ENCODE measurements around the gene NDUFA7.

DNA sequence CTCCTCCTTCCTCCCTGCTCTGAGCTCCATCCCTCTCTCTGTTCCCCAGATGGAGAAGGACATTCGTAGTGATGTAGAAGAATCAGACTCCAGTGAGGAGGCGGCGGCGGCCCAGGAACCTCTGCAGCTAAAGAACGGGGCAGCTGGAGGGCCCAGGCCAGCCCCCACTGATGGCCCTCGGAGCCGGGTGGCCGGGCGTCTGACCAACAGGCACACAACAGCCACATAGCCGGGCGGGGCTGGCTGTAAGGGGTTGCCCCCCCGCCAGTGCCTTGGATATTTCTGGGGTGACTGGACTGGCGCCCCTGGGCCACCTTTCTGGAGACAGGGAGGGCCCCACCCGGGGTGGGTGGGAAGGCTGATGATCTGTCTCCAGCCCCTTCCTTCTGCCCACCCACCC is 59.3 kb downstream of the NDUFA7 start:
- no peak for TF ChIP-seq POLR2A (IDR thresholded peaks at IDR 0.05)
- TF ChIP-seq, protein P1, sequence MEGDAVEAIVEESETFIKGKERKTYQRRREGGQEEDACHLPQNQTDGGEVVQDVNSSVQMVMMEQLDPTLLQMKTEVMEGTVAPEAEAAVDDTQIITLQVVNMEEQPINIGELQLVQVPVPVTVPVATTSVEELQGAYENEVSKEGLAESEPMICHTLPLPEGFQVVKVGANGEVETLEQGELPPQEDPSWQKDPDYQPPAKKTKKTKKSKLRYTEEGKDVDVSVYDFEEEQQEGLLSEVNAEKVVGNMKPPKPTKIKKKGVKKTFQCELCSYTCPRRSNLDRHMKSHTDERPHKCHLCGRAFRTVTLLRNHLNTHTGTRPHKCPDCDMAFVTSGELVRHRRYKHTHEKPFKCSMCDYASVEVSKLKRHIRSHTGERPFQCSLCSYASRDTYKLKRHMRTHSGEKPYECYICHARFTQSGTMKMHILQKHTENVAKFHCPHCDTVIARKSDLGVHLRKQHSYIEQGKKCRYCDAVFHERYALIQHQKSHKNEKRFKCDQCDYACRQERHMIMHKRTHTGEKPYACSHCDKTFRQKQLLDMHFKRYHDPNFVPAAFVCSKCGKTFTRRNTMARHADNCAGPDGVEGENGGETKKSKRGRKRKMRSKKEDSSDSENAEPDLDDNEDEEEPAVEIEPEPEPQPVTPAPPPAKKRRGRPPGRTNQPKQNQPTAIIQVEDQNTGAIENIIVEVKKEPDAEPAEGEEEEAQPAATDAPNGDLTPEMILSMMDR (IDR thresholded peaks at IDR 0.05) = no peak
